Activated CD8-positive, alpha-beta memory T cell treated with anti-CD3 and anti-CD28 coated beads, Interleukin-2, amount 50 U/mL, for 4 hours (primary cell): ENCODE data around the gene TMEM191C.
"Not testable (repeated sequence)": the region's sequence is repeated elsewhere in the genome, so short reads cannot be mapped to it uniquely, and the experiment has no call there.

Experiments used
- DNase-seq: peaks from one replicate; pipeline ENCODE4 v3.0.0-alpha.2; 2020

TMEM191C gene

GRCh38 chr22:21484039-21484438 lies 16.9 kb downstream of the TMEM191C start:
- DNase-seq, result not testable (repeated sequence)

GRCh38 chr22:21487723-21488122 lies 20.5 kb downstream of the TMEM191C start:
- not testable (repeated sequence) for DNase-seq

GRCh38 chr22:21489149-21489680 lies 22.0 kb downstream of the TMEM191C start:
- DNase-seq, result not testable (repeated sequence)

GRCh38 chr22:21490556-21490955 lies 23.4 kb downstream of the TMEM191C start:
- DNase-seq, result not testable (repeated sequence)

- DNase-seq, result not testable (repeated sequence)
Observed at GRCh38 chr22:21492271-21492670, 25.1 kb downstream of the TMEM191C start.

- not testable (repeated sequence) for DNase-seq
Observed at GRCh38 chr22:21493789-21494782, 26.9 kb downstream of the TMEM191C start.

- not testable (repeated sequence) for DNase-seq
Observed at GRCh38 chr22:21497984-21498383, 30.8 kb downstream of the TMEM191C start.

- DNase-seq, result not testable (repeated sequence)
Observed at GRCh38 chr22:21498489-21498888, 31.3 kb downstream of the TMEM191C start.

- not testable (repeated sequence) for DNase-seq
Observed at GRCh38 chr22:21499623-21500506, 32.7 kb downstream of the TMEM191C start.

GRCh38 chr22:21510397-21510796 lies 43.2 kb downstream of the TMEM191C start:
- DNase-seq, result not testable (repeated sequence)

- not testable (repeated sequence) for DNase-seq
Observed at GRCh38 chr22:21512022-21512421, 44.8 kb downstream of the TMEM191C start.

GRCh38 chr22:21514117-21514516 lies 46.9 kb downstream of the TMEM191C start:
- not testable (repeated sequence) for DNase-seq

GRCh38 chr22:21515234-21515633 lies 48.0 kb downstream of the TMEM191C start:
- DNase-seq, result not testable (repeated sequence)

GRCh38 chr22:21516522-21516921 lies 49.3 kb downstream of the TMEM191C start:
- not testable (repeated sequence) for DNase-seq

- DNase-seq, result peak; percentile 58
Observed at GRCh38 chr22:21516970-21517764, 50.0 kb downstream of the TMEM191C start.
